ENCODE measurements around the gene COL16A1. TPM values are rescaled to one million over a fixed set of nuclear protein-coding genes. Genes with fewer than 3 reads are reported as not detected.

Gene COL16A1
- total RNA-seq, 4 donors from 2014 or later: 147 to 311 (median 212) TPM

GRCh38 chr1:31739346-31739745, 35.5 kb upstream of the COL16A1 start:
- no peaks in the 10 kb centered on the region for H3K4me1 ChIP-seq
- DNase-seq (ENCODE audit: low spot score in 2 of 2): no peak
- TF ChIP-seq POLR2A (IDR thresholded peaks at IDR 0.05) (no peak), CTCF (IDR thresholded peaks at IDR 0.05) (no peak), EP300 (IDR thresholded peaks at IDR 0.05) (no peak)
- no peaks in the 10 kb centered on the region for H3K36me3 ChIP-seq
- no peaks in the 10 kb centered on the region for H3K9me3 ChIP-seq
- no peak overlapping the region for H3K27ac ChIP-seq
- no peak overlapping the region for H3K4me3 ChIP-seq
- no peaks in the 10 kb centered on the region for H3K27me3 ChIP-seq
- WGBS, 2 donors: 41 to 59% methylated on average over 12 of the region's 12 CpGs

GRCh38 chr1:31736675-31737074, 32.9 kb upstream of the COL16A1 start:
- 46 to 71% methylated on average over 18 of the region's 18 CpGs for WGBS, 2 donors
- no peak for DNase-seq (ENCODE audit: low spot score in 2 of 2)
- Histone ChIP-seq H3K4me3 (no peak overlapping the region), H3K9me3 (no peaks in the 10 kb centered on the region), H3K36me3 (no peaks in the 10 kb centered on the region), H3K27me3 (no peaks in the 10 kb centered on the region), H3K27ac (peak overlapping the region in 1 of 4 donors; percentile 27), H3K4me1 (no peaks in the 10 kb centered on the region)
- TF ChIP-seq CTCF (IDR thresholded peaks at IDR 0.05) (no peak), EP300 (IDR thresholded peaks at IDR 0.05) (no peak), POLR2A (IDR thresholded peaks at IDR 0.05) (no peak)

GRCh38 chr1:31735571-31735970, 31.8 kb upstream of the COL16A1 start:
- H3K4me1 ChIP-seq: no peaks in the 10 kb centered on the region
- no peaks in the 10 kb centered on the region for H3K9me3 ChIP-seq
- H3K27me3 ChIP-seq: no peaks in the 10 kb centered on the region
- no peak for DNase-seq (ENCODE audit: low spot score in 2 of 2)
- H3K4me3 ChIP-seq: no peak overlapping the region
- 83 to 94% methylated on average over 7 to 10 of the region's 10 CpGs for WGBS, 2 donors
- no peaks in the 10 kb centered on the region for H3K36me3 ChIP-seq
- no peak overlapping the region for H3K27ac ChIP-seq
- TF ChIP-seq POLR2A (IDR thresholded peaks at IDR 0.05) (no peak), CTCF (IDR thresholded peaks at IDR 0.05) (no peak), EP300 (IDR thresholded peaks at IDR 0.05) (no peak)

GRCh38 chr1:31734582-31735107, 30.8 kb upstream of the COL16A1 start:
- DNase-seq (ENCODE audit: low spot score in 2 of 2): no peak
- H3K36me3 ChIP-seq: no peaks in the 10 kb centered on the region
- no peaks in the 10 kb centered on the region for H3K27me3 ChIP-seq
- no peaks in the 10 kb centered on the region for H3K9me3 ChIP-seq
- H3K27ac ChIP-seq: no peak overlapping the region
- no peak for TF ChIP-seq POLR2A (IDR thresholded peaks at IDR 0.05)
- no peak for TF ChIP-seq CTCF (IDR thresholded peaks at IDR 0.05)
- no peak for TF ChIP-seq EP300 (IDR thresholded peaks at IDR 0.05)
- WGBS, 2 donors: 78 to 83% methylated on average over 7 of the region's 7 CpGs
- H3K4me3 ChIP-seq: no peak overlapping the region
- H3K4me1 ChIP-seq: no peaks in the 10 kb centered on the region

- TF ChIP-seq CTCF (IDR thresholded peaks at IDR 0.05) (no peak), EP300 (IDR thresholded peaks at IDR 0.05) (no peak), POLR2A (IDR thresholded peaks at IDR 0.05) (no peak)
- no peak for DNase-seq (ENCODE audit: low spot score in 2 of 2)
- Histone ChIP-seq H3K9me3 (no peaks in the 10 kb centered on the region), H3K36me3 (no peaks in the 10 kb centered on the region), H3K4me3 (no peak overlapping the region), H3K4me1 (no peaks in the 10 kb centered on the region), H3K27ac (no peak overlapping the region), H3K27me3 (no peaks in the 10 kb centered on the region)
- 73 to 77% methylated on average over 19 of the region's 19 CpGs for WGBS, 2 donors
These were observed 29.8 kb upstream of the COL16A1 start for GRCh38 chr1:31733389-31734219.

Data from tibial nerve (tissue), 4 donors.